NB4 (cell line): Measurements from ENCODE around the gene GORASP1.

ENCODE experiments used
- DNase-seq: peaks from one replicate; pipeline ENCODE4 v3.0.0; 2010; ENCODE audit warnings: low read depth
- H3K4me3 ChIP-seq: one replicate; pipeline ENCODE4 v1.5.1; 2011; ENCODE audit warnings: mild to moderate bottlenecking, low read depth, low read length, moderate library complexity
- CTCF ChIP-seq: IDR thresholded peaks from one replicate; pipeline ENCODE4 v1.5.1; 2012; ENCODE audit warnings: low read depth, low read length
- MAX ChIP-seq: IDR thresholded peaks from 2 replicates; pipeline ENCODE4 v1.6.1; 2011; ENCODE audit warnings: low read depth, low read length
- MYC ChIP-seq: IDR thresholded peaks from 2 replicates; pipeline ENCODE4 v1.6.1; 2011; ENCODE audit warnings: low read depth, low read length
- POLR2A ChIP-seq: IDR thresholded peaks from 2 replicates; pipeline ENCODE4 v1.6.1; 2011; ENCODE audit warnings: mild to moderate bottlenecking; ENCODE audit not compliant: insufficient read length; ENCODE audit errors: extremely low read depth

The GORASP1 gene

DNA sequence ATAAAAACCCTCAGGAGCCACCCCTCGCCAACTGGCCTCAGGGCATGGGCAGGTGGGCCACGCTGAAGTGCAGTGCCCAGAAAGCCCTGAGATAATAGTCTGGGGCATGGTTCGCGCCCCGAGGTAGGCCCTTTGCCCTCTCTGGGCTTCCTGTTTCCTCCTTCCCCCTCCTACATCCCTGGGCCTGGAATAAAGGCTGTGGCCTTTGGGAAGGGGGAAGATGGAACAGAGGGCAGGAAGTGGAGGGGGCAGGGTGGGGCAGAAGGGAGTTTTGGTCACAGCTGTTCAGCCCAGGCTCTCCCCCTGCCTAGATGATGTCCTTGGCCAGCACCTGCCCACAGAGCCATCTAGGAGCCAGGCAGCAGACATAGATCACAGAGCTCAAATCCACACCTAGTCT, 34.6 kb upstream of the GORASP1 start:
- TF ChIP-seq CTCF: no peak
- no peak for TF ChIP-seq MYC
- no peak for DNase-seq
- no peak overlapping the region for H3K4me3 ChIP-seq

DNA sequence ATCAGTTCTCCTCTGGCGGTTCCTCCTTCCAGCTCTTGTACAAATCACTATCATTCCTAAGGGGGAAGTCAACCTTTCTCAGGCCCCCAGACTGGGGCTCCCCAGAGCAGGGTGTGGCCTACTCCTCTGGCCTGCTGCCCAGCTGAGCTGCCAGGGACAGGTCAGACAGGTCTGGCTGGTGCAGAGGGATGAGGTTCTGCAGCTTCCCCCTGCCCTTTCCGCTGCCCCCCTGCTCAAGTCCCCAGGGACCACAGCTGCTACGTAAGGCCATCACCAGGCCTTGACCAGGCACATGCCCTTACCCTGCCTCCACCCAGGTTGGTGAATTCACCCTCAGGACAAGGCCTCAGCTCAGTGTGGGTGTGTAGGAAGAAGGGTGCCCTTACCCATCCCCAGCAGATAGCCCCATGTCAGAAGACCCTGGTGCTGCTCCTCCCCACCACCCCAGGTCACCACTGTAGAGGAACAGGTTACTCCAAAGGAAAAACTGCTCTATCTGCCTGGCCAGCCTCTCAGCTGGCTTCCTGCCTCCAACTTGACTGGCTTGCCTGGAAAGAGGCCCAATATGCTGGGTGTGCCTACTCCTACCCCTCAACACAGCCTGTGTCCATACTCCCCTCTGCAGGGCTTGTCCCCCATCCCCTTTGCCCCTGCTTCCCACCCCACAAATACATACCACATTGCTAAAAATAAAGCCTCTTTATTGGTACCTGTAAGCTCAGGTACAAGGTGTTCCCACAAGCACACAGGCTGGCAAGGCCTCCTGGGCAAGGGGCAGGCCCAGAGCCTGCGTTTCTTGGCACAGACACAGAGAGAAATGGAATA, 34.0 kb upstream of the GORASP1 start:
- H3K4me3 ChIP-seq: no peak overlapping the region
- TF ChIP-seq CTCF: no peak
- no peak for TF ChIP-seq MAX
- TF ChIP-seq MYC: no peak
- no peak for TF ChIP-seq POLR2A
- DNase-seq: no peak

- no peak overlapping the region for H3K4me3 ChIP-seq
- no peak for DNase-seq
- TF ChIP-seq MYC (no peak), CTCF (no peak), POLR2A (no peak)
Measured at GRCh38 chr3:39140341-39140971, 33.0 kb upstream of the GORASP1 start.

DNA sequence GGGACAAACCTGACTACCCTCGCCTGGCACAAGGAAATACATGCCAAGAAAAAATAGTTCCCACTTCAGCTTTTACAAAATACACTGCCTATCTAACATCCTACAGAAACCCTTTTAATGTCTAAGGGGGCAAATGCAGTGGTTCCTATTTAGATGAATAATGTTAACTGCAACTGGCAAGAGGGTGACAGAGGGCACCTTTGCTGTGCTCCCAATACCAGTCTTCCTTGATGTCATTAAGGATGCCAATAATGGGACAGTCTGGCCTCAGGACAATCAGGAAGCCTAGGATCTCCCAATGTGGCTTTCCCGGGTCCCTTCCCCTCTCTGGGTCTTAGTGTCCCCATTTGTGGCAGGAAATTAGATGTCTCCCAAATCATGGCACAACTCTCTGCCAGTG, 32.0 kb upstream of the GORASP1 start:
- TF ChIP-seq MAX (no peak), MYC (no peak), POLR2A (no peak), CTCF (no peak)
- H3K4me3 ChIP-seq: no peak overlapping the region
- DNase-seq: no peak

DNA sequence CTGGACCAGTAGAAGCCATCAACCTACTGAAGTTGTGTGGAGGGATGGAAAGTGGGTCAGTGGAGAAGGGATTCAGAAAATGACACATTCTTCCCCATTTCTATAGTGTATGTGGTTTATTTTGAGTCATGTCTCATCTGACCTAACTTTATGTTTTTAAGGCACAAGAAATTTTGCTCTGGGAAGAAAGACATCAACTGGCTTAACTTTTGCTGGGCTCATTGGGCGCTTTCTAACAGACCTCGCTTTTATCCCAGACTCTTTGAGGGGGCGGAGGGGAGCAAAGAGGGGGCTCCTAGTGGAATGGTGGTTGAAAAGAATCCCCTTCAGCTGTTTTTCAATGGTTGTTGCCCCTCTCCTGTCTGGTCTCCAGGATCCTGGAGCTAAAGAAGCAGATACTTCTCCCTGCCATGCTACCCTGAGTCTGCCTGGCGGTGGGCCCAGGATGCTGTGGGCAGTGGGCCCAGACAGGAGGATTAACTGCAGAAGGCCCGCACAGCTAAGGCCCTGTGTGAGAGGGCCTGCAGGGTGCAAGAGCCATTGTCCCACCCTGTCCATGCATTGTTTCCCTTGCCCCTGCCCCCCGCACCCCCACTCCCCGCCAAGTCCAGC, 31.5 kb upstream of the GORASP1 start:
- no peak for TF ChIP-seq MYC
- TF ChIP-seq CTCF: no peak
- TF ChIP-seq POLR2A: no peak
- no peak for TF ChIP-seq MAX
- H3K4me3 ChIP-seq: no peak overlapping the region
- DNase-seq: no peak
